ENCODE results near the gene FHIP1B.

The FHIP1B gene

DNA sequence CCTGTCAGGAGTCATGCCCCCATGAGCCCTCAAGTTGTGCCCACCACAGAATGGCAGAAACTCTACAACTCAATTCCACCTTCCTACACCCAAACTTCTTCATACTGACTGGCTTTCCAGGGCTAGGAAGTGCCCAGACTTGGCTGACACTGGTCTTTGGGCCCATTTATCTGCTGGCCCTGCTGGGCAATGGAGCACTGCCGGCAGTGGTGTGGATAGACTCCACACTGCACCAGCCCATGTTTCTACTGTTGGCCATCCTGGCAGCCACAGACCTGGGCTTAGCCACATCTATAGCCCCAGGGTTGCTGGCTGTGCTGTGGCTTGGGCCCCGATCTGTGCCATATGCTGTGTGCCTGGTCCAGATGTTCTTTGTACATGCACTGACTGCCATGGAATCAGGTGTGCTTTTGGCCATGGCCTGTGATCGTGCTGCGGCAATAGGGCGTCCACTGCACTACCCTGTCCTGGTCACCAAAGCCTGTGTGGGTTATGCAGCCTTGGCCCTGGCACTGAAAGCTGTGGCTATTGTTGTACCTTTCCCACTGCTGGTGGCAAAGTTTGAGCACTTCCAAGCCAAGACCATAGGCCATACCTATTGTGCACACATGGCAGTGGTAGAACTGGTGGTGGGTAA is 35.1 kb downstream of the FHIP1B start, which contains the start of gene OR52W1:
Gene OR52W1, plus strand, starts transcription at position 51 of the 637 bp plus-strand sequence. Its CDS starts 0 bp downstream, at position 51.
- DNase-seq = no peak

DNA sequence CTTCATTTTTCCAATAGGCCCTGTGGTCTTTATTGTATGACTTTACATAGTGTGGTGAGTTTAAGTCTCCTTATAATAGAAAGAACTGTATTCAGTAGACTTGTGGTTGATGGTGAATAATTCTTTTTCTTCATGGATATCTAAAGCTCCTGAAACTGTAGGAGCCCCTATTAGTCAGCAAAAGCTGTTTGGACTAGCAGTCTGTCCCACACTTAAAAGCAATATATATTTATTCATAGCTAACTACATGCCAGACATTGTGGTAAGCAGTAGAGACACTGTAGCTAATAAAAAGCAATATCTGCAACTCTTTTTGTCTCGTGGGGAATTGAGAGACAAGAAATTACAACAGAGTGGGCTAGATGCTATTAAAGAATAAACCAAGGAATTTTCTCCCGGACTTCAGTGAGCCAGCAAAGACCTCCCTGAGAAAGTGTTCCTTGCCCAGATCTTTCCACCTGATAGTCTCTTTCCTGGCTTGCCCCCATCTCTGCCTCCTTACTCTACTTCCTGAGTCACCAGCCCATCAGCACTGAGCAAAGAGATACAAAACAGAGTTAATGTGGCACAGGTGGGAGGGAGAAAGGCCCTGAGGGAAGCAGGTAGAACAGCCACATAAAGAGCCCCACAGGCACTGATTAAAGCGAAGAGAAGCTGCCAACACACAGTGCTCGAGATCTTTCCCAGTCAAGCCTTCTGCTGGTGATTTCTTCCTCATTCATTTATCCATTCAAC is 36.8 kb downstream of the FHIP1B start:
- no peak for DNase-seq

DNA sequence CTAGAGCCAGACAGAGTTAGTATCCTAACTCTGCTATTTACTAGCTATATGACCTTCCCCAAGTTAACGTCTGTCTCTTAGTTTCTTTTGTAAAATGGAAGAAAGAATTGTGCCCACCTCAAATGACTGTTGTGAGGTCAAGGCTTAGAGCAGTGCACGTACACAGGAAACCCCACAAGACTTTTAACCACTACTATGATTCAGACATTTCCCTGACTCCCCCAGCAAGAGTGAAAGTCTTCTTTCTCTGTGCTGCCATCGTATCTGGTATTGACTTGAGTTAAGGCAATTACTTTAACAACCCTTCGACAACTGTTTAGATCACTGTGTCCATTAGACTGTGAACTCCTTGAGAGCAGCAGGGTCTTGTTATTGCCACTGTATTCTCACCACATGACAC is 38.0 kb downstream of the FHIP1B start:
- no peak for DNase-seq

DNA sequence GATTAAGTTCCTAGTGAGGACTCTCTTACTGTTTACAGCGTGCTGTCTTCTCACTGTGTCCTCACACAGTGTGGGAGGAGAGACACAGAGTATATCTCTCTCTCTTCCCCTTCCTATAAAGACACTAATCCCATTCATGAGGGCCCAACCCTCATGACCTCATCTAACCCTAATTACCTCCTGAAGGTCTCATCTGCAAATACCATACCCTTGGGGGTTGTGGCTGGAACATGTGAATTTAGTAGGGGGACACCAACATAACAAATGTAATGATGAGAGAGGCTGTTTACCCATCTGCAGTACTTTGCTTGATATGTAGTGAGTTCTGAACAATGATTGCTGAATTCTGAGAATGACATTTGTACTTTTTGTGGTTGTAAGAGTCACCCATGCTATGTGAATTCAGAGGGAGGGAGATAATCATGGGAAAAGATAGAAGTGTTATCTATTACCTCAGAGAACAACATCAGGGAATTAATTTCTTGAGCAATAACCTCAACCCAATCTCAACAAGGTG is 40.3 kb downstream of the FHIP1B start:
- DNase-seq = no peak

DNA sequence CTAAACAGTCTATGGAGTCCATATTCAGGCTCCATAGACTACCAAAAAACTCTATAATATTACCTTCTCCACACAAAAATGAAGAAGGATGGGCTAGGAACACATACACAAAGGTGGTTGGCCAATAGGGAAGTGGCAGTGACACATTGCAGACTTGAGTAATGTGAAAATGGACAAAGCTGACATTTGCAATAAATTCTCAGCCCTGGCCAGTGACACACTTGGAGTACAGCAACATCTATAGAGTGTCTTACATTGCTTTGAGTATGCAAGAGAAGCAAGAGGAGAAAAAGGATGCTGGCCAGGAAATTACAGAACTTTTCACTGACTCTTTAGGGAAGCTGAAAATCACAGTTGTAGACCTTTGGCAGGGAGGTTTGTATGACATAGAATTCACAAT is 42.7 kb downstream of the FHIP1B start:
- DNase-seq = no peak

DNA sequence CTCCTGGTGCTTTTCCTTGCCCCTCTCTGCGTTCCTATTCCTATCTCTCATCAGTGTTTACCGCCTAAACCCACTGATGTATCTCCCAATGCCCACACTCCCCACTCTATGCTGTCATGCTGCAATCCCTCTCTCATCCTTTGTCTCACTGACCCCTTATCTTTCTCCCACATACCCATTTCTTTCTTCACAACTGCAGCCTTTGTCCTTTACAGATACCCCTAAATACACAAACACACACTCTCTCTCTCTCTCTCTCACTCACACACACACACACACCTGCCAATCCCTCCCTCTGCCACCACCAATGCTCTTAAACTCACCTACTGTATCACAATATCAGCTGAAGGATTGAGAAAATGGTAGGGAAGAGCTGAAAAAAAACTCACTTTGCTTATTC is 59.0 kb downstream of the FHIP1B start:
- DNase-seq = no peak

DNA sequence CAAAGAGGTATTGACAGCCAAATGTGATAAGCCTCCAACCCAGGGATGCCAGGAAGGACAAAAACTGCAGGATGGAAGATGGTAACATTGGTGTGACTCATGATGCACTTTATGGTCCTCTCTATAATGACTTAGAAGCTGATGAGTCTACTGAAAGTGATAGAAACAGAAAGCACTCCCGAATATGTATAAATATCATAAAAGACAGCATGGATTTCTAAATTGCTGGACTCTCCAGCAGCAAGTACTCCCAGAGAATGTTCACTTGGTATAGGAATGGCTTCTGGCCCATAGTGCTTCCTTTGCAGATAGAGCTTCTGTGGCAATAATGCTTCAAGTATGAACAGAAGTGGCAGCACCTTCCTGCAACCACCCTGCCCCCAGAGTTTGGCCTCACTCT is 64.2 kb downstream of the FHIP1B start, which contains the start of gene OR52B2:
Gene OR52B2, minus strand, starts transcription at position 101 of the 400 bp plus-strand sequence. Its CDS starts 0 bp downstream, at position 101.
- DNase-seq = no peak

Data from stimulated activated CD4-positive, alpha-beta T cell treated with anti-CD3 and anti-CD28 coated beads, Interleukin-2, amount 100 ng/mL, for 48 hours (primary cell).